GM21390 (cell line): Measurements from ENCODE around the gene ZNF584.
"Not testable (repeated sequence)": the region's sequence is repeated elsewhere in the genome, so short reads cannot be mapped to it uniquely, and the experiment has no call there.

Experiments used
- ATAC-seq: cut with Tn5 transposase; IDR thresholded peaks from one replicate; pipeline ENCODE4 v1.9.1; 2021; ENCODE audit not compliant: unreplicated experiment

The ZNF584 gene

DNA sequence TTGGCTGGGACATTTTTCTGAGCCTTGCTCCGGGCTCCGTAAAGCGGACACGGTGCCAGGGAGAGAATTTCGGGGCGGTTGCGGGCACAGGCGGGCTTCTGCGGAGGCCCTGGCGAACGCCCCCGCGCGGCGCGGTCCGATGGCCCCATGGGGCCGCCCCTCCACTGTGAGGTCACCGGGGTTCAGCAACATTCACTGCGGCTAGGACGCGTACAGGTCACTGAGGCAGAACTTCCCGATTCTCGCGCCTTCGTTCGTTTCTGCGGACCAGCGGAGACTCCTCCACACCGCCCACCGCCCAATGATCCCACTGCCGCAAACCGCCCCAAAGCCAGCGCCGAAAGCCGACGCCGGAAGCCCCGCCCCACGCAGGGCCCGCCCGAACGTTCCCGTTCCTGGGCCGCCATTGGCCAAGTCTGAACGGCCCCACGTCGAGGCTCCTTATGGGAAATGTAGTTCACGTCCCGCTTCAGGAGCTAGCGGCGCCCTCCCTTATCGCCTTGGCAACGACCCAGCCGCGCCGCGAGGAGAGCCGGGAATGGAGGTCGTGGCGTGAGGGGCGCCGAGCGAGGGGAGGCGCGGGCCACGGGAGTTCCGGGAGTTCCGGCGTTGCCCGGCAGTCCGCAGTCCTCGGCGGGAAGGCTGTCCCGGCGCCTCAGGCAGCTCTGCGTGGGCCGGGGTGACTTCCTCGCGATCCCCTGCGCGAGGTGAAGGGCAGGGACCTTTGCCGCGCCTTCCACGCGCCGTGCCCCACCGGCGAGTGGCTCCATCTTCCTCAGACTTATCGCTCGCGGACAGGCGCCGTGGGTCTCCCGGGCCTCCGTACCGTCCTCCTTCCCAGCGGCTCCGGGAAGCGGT lies at the start of gene ZNF584:
Gene ZNF584, plus strand, starts transcription at position 498 of the 858 bp plus-strand sequence. CDS start 499 bp downstream, outside the sequence.
- ATAC-seq, result peak; percentile 92

DNA sequence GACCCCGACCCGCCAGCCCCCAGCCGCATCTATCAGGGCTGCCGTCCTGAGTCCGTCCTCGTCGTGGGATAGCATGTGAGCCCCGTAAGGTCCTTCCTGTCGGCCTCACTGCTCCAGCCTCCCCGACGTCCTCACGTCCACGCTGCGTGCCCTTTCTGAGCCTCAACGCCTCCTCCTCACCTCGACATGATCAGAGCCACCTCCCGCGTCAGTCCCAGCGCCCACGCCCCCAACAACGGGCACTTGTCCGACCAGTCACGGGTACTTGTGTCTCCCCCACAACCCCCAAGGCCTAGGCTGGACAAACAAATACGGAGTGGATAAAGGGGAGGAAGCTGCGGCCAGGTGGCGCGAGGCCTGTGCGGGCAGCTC lies 46.6 kb upstream of the ZNF584 start:
- peak; percentile 1 for ATAC-seq

DNA sequence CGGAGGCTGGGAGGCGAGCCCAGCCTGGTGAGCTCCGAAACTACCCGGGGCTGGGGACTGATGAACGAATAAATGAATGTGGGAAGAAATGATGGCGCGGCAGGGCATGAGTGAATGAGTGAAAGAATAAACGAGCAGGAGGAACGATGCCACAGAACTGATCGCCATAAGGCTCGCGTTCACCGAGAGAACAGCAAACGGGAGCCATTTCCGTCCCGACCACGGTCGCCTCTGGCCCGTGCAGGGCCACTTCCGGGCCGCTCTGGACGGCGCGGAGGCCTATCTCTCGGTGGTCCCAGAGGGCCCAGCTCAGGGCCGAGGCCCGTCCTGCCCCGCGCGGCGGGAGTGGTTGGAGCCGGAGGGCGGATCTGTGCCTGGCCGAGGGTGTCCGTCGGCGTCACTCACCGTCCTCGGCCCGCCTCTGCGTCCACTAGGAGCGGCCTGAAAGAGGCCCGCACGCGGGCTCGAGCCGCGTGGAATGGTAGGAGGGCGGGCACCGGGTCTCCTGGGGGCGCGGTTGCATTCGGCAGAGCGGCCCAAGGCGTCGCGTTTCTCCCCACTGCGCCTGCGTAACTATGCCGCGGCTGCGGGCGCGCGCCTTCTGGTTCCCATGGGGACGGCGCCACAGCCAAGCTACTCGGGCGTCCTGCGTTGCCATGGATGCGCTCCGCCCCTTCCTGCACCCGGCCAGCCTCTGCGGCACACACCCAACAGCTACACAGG lies 46.0 kb upstream of the ZNF584 start, which contains the start of gene ZNF497:
Gene ZNF497, minus strand, starts transcription at position 480 of the 723 bp plus-strand sequence. CDS start 5,116 bp downstream, outside the sequence.
- ATAC-seq, result peak; percentile 89

DNA sequence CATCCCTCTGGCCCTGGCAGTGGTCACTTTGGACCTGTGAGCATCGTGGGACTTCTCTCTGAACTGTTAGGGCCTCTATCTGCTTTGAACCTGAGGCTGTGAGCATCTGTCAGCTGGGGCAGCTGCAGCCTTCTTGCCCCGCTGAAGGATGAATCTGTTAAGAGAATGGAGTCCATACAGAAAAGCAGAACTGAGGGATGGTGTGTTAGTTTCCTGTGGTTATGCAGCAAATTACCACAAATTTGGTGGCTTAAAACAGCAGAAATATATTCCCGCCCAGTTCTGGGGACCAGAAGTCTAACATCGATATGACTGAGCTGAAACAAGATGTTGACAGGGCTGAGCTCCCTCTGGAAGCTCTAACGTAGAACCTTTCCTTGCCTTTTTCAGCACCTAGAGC lies 44.3 kb upstream of the ZNF584 start:
- no peak for ATAC-seq

DNA sequence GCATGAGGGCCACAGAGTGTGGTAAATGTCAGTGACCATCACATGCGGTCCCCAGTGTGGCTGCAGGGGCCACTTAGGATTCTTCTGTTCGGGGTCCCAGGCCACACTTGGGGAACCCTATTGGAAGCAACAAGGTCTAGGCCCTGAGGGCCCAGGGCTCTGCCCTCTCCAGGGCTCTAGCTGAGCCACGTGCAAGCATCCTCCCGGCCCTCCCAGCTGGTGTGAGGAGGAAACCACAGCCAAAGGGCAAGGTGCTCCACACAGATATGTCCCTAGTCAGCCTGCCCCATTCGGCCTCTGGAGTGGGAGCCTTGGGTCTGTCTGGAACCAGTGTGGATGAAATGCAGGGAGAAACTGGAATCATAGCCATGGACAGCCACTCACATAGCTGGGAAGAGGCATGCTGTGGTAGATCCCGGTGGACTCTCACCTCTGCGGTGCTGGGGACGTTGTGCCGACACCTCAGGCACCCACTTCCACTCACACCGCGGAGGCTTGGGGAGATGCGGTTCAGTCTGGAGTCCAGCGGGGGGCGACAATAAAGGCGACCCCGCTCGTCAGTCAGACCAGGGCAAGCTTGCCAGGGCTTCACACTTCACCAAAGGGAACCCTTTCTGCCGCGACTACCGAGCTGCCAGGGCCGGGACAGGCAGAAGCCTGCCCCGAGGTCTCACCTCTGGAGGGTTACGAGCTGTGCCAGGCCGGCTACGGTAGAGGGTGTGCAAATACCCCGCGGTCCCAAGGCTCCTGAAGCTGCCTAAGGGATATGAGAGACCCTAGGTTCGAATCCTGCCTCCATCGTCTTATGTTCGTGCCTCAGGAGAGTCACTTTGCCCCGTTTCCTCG lies 41.6 kb upstream of the ZNF584 start:
- no peak for ATAC-seq

DNA sequence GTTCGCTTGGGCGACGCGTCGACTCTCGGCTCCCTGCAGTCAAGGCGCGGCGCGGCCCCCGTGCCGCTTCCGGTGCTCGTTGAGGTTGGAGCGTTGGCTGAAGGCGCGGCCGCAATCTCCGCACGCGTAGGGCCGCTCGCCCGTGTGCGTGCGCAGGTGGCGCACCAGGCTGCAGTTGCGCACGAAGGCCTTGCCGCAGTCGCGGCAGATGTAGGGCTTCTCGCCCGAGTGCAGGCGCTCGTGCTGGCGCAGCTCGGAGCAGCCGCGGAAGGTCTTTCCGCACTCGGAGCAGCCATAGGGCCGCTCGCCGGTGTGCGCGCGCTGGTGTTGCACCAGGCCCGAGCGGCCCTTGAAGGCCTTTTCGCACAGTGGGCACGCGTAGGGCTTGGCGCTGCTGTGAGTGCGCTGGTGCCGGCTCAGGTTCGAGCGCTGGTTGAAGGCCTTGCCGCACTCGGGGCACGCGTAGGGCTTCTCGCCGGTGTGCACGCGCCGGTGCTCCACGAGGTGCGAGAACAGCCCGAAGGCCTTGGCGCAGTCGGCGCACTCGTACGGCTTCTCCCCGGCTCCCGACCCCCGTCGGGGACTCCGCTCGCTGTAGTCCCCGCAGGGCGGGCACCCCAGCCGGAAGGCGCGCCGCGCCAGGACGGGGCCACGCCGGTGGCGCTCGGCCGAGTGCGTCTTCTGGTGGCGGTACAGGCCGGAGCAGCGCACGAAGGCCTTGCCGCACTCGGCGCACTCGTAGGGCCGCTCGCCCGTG lies 40.6 kb upstream of the ZNF584 start:
- ATAC-seq, result no peak

DNA sequence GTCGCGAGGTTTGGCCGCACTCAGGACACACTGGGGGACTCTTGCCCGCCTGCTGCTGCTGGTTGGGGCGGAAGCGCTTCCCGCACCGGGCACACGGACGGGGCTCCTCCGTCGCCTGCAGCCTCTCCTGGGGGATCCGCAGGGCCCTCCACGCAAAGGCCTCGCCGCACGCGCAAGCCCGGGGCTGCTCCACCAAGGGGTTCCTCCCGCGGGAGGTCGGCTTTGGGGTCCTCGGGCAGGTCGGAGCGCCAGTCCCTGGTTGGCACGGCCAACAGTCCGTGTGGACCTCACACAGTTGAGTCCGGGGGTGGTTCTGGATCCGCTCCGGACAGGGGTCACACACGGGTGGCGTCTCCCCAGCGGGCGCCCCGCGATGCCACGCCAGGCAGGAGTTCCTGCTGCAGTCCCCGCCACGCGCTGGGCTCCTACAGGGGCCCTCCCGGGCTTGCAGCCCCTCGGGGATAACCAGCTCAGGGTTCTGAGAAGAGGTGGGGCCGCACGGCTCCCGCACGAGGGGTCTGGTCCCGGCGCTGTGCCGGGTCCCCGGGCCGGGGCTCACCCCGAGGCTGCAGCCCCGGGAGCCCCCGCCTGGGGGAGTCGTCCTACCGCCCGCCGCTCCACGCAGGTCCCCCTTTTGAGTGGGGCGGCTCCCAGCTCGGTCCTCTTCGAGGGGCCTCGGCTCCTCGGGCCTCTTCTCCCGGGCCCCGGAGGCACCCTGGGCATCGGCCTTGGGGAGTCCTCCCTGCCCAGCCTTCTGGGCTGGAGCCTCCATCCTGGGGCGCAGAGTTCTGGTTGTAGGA lies 39.7 kb upstream of the ZNF584 start:
- ATAC-seq, result no peak

DNA sequence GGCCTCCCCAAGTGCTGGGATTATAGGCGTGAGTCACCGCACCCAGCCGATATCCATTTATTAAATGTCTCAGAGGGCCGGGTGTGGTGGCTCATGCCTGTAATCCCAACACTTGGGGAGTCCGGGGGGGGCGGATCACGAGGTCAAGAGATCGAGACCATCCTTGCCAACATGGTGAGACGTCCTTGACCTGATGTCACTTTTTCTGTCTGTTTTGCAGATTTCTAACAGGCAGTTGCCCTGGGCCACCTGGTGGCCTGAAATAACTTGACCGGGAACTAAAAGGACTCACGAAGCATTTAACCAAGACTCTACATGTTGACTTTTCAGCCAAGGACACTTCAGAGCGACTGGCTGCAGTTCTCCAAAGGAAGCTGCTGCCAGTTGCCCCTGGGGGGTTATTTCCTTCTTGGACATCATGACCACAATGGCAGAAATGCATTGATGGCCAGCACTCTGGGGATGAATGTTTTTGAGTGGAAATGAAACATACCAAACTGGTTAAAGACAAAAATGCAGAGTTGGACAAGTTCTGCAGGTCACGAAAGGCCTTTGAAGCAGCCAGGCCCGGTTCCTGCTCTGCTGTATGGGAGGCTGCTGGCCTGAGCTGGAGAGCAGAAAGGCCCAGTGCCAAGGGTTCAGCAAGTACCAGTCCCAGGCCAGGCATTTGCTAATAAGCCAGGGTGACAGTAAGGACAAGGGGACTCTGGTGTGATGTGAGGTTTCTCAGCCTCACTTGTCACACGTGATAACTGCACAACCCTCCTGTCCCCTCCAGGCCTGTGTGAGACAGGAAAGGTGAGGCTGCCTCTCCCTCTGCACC lies 35.9 kb upstream of the ZNF584 start:
- no peak for ATAC-seq

DNA sequence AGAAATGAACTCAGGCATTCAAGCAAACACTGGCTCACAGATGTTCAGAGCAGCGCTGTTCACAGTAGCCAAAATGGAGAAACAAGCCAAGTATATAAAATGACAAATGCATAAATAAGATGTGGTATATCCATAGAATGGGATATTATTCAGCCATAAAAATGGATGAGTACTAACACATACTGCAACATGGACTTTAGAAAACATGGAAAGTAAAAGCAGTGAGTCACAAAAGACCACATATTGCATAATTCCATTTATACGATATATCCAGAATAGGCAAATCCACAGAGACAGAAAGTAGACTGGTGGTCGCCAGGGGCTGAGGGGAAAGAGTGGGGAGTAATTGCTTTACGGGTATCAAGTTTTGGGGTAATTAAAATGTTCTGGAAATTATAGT lies 34.2 kb upstream of the ZNF584 start:
- no peak for ATAC-seq

DNA sequence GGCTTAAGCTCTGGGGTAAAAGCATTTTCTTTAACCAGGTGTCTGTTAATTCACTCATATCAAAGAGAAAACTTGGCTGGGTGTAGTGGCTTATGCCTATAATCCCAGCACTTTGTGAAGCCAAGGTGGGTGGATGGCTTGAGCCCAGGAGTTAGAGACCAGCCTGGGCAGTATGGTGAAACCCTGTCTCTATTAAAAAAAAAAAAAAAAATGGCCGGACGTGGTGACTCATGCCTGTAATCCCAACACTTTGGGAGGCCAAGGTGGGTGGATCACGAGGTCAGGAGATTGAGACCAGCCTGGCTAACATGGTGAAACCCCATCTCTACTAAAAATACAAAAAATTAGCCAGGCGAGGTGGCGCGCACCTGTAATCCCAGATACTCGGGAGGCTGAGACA lies 31.7 kb upstream of the ZNF584 start:
- ATAC-seq, result not testable (repeated sequence)

DNA sequence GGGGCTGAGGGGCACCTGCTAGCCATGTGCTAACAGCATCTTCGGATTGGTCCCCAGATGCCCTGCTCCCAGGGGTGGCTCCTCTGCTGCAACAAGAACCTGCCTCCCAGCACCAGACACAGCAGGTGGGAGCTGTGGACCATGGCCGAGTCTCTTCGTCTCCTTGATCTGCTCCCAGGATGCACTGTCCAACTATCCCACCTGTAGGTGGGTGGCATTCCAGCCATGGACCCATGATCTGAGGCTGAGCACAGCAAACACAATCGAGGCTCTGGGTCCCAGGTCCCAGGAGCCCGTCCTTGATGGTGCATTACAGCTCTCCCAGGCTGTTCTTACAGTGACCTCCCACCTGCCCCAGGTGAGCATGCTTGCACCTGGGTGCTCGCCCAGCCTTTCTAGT lies 29.2 kb upstream of the ZNF584 start:
- ATAC-seq, result no peak

DNA sequence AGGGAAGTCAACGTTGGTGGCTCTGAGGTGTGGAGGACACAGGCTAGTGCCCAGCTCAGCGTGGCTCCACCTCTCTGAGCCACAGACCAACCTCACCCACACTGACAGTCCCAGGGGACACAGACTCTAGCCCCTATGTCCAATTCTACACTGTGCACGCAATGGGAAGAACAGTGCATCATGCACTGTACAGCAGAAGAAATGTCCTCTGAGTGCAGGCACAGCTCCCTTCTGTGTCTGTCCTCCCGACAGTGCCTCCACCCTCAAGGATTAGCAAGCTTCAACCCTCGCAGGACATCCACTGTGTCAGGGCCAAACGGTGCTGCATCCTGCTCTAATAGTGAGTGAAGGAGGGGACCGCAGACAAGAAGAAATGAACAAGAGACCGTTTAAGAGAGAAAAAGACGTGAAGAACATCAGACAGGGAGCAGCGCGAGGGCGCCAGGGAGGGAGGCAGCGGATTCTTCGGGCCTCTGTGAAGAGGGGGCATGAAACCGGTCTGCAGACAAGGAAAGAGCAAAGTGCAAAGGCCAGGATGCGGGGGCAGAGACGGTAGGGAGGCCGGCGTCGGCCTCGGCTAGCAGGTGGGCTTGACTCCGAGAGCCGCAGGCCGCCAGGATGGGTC lies 28.3 kb upstream of the ZNF584 start:
- ATAC-seq, result no peak

DNA sequence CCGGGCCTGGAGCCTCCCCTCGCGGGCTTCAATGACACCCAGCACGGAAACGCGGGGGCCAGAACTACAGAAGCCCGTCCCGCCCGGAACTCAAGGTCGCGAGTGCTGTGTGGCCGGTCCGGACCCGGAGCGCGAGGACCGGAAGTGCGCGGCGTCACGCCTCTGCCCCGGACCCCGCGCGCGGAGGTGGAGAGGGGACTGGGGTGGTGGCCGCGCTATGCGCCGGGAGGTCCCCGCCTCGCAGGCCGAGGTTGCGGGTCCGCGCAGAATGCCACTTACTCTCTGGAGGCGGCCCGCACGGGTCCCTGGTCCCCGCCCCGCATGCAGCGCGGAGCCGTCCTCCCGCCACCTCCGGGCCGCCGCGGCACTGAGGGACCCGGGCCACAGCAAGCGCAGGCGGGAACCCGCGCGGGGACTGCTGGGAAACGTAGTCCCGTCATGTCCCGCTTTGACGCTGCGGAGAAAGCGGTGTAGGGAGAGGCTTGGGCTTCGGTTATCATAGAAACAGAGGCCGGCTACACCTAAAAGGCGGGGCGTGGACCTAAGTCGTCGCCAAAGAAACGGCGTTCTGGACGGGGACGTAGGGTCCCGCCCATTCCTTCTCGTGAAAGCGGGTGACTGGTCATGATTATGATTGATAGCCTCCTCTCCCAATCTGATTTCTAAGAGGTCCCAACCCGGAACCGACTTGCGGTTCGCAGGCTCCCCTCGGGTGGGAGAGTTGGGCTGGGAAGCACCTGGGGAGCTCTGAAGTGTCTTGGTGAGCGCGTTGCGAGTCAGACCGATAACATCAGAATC lies 27.6 kb upstream of the ZNF584 start, which contains the start of gene ZNF837:
Gene ZNF837, minus strand, starts transcription at position 369 of the 798 bp plus-strand sequence. CDS start 11,698 bp downstream, outside the sequence.
- peak; percentile 73 for ATAC-seq

DNA sequence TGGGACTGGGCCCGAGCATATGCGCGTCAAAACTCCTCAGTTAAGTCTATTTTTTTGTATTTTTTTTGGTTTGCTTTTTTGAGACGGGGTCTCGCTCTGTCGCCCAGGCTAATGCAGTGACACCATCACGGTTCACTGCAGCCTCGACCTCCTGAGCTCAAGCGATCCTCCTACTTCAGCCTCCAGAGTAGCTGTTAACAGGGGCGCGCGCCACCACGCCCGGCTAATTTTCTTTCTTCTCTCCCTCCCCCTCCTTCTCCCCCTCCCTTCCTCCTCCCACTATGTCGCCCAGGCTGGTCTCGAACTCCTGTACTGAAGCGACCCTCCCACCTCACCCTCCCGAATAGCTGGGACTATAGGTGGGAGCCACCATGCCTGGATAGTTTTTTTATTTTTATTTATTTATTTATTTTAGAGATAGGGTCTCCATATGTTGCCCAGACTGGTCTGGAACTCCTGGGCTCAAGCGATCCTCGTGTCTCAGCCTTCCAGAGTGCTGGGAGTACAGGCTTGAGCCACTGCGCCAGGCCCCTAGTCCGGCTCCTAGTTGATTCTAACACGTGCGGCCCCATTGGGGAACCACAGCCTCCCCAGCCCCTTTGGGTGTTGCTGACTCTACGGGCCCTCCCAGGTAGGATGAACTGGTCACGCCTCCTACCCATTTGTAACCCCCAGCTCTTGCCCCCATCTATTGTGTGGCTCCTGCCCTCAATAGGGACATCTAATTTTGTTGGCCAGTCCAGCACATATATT lies 26.8 kb upstream of the ZNF584 start:
- no peak for ATAC-seq

DNA sequence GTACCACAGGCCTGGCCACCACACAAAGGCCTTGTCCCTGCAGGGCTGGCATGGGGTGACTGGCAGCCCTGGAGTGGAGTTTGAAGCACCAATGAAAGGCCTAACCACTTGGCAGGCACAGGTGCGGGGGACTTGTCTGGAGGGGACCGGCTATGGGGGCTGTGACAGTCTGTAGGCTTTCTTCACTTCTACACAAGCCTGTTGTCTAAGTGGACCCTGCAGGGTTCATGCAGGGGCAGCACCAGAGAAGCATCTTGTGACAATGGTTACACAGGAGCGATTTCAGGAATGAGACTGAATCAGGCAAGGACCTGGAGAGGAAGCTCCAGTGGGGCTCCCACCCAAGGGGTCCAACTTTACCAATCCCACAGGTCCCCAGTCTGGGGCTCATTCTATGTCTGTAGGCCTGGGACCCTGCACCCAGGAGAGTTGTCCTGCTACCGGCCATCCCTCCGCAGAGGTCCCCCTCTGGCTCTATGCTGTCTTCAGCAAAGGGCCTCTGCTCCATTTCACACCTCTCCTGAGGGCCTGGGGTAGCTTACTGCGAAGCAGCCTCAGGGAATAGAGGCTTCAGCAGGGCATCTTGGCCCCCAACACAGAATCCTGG lies 25.3 kb upstream of the ZNF584 start:
- ATAC-seq, result no peak

DNA sequence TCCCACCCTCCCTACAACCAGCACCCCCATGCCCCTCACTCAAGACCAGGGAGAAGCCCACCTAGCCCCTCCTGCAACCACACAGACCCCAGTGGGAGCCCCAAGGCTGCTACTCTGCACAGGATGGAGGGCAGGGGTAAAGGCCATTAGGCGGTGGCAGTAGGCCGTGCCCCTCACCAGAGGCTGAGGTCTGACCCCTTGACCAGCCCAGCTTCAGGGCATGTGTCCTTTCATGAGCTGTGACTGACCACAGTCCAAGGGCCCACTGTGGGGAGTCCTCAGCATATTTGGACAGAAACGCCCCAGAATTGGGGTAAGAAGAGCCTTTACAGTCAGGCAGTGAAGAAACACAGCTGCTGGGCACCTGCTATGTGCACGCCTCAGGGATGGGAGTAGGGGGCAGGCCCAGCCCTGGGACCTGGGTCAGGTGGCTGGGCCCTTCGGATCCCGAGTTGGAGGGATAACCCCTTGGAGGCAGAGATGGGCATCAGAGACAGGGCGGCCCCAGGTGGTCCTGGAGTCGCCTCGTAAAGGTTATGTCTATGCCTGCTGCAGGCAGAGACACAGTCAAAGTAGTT lies 23.0 kb upstream of the ZNF584 start:
- no peak for ATAC-seq
